ENCODE measurements around the gene STPG4. TPM values are rescaled to one million over a fixed set of nuclear protein-coding genes. Genes with fewer than 3 reads are reported as not detected.
"Not testable (repeated sequence)": the region's sequence is repeated elsewhere in the genome, so short reads cannot be mapped to it uniquely, and the experiment has no call there.

Gene STPG4
- total RNA-seq, 1 donor from 2014 or later = 0.22 TPM

DNA sequence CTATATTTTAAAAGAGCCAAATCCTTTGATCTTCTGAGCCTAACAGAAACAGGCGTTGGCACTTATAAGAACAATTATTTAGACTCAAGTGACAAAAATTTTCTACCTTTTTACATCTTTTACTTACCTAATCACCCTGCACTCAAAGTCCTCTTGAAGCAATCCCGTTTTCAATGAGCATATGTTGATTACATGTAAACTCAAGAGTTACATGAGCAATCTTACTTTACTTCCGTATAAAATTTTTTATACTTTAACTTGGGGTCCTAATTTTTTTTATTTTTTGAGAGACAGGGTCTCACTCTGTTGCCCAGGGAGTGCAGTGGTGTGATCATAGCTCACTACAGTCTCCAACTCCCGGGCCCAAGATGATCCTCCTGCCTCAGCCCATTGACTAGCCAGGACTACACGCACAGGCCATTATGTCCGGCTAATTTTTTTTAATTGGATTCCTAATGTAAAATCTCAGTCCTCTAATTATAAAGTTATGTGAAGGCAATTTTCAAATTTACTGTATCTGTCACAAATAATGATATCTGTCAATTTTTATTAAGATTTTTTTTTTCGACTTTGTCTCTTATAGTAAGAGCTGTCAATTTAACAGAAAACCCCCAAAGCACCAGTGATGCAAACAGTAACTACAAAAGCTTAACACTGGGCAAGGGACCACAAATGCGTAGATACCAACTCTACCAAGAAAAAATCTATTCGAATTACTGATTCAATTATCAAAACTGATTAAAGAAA lies 19.1 kb upstream of the STPG4 start:
- intact Hi-C loops (cut with micrococcal nuclease) = loop anchor here (5.0 kb wide), 1 partner anchor 112 kb away; no protein-coding TSS in a partner anchor

DNA sequence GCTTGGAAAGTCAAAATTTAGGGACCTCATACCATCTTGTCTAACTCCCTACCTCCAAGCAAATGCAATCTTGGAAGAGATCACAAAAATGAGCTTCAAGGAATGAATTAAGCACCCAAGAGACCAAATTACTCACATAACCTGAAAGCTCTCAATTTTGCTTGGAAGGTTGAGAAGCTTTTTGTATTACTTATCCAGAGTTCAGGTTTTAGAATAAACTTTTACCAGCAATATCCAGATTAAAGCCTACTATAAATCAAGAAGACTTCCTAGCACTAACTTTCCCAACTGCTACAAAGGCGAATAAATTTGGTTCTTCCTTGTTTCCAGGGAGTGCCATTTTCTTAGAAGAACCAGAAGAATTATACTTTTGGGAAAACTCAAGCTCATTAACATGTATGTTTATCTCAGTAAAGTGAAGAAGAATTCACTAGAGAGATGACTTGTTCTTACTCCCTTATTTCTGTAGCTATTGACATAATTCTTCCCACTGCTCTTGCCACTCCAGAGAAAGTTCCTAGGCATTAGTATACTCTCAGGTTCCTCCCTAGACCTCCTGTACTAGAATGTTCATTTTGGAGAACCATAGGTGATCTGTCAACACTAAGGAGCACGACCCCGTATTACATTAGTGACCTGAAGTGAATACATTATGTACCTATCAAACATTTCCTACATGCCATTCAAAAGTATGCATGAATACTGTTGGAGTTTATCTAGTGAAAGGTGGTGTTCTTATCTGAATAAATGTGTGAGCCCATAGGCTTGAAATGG lies 18.0 kb upstream of the STPG4 start:
- intact Hi-C loops (cut with micrococcal nuclease) = loop anchor here (5.0 kb wide), 1 partner anchor 111 kb away; no protein-coding TSS in a partner anchor

DNA sequence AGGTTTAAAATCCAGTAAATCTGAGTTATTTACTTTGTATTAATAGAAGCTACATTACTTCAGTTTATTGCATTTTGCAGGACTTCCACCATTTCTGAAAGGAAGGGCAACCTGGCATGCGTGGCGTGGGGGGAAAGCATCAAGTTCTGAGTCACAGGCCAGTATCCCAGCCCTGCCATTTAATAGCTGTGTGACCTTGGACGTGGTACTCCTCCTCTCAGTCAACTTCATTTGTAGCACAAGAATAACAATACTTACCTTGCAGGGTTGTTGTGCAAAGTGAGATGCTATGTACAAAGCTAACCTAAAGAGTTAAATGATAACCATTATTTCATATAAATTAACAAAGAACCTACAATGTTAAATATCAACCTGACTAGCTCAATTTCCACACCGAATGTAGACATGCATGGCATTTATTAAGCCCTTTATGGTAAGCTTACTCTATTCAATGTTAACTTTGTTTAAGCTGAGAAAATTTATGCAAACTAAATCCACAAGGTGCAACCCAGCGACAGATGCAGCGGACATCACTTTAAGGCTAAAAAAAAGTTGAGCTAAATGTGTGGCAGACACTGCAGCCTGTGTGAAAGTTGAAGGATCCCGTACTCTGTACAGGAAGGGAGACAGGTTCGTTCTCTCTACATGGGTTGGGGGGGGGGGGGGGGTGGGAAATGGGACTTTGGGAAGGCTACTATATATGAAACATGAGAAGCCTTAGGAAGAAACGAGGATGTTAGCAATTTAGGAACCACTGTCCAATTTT lies 17.2 kb upstream of the STPG4 start:
- intact Hi-C loops (cut with micrococcal nuclease) = loop anchor here (5.0 kb wide), 1 partner anchor 110 kb away; no protein-coding TSS in a partner anchor

DNA sequence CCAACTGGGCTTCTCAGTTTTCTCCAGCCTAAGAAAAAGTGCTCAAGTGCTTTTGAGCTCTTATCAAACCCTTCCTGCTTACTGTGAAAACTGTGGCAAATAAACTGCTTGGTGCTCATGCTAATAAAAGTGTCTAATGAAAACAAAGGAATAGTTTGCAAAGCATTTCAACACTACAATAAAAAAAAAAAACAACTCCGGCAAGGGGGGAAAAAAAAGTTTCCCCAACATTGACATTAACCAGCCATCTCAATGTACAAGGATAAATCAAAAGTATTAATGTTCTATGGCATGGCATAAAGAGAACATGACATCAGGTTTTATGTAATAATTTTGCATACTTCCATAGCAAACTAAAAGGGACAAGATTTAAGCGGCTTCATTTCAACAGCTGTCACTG lies 14.7 kb upstream of the STPG4 start:
- intact Hi-C loops (cut with micrococcal nuclease) = loop anchor here (5.0 kb wide), 1 partner anchor 107 kb away; no protein-coding TSS in a partner anchor

- intact Hi-C loops (cut with micrococcal nuclease) = not testable (repeated sequence)
These were observed 13.8 kb upstream of the STPG4 start for GRCh38 chr2:47168895-47169294.

GRCh38 chr2:47167149-47167548 lies 12.0 kb upstream of the STPG4 start:
- intact Hi-C loops (cut with micrococcal nuclease) = no loop called here

DNA sequence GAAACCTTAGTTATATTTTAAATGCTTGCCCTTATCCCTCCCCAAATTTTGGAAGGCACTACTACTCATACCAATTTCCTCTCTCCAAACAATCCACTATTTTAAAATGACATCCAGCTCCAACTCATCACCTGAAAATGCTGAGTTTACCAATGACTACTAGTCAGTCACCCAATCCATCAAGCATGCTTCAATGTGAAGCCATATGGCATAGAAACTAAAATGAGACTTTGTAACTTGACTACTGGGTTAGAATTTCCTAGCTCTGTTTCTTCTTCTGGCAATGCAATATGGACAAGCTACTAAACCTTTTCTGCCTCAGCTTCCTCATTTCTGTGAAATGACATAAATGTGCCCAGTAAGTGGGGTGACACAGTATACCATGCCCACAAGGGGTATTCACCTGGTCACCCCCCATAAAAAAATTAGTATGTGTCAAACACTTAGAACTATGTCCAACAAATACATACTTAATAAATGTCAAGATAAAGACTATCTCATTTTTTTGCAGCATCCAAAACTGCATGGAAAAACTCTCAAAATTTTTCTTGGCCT lies 10.0 kb upstream of the STPG4 start:
- intact Hi-C loops (cut with micrococcal nuclease) = no loop called here

- intact Hi-C loops (cut with micrococcal nuclease) = no loop called here
These were observed 7.7 kb upstream of the STPG4 start for GRCh38 chr2:47162780-47163179.

DNA sequence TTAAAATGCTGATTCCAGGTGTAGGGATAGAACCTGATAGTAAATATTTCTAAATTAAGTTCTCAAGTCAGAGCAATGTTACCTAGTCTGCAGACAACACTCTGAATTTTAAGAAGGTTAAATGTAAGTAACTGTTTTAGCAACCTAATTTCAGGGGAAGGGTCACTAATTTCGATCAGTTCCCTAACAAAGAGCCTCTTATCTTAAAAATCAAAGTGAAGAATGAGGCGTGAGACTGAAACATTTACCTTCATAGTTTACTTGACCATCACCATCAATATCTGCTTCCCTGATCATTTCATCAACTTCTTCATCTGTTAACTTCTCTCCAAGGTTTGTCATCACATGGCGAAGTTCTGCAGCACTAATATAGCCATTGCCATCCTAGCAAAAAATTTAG lies 6.4 kb upstream of the STPG4 start:
- intact Hi-C loops (cut with micrococcal nuclease) = no loop called here

- intact Hi-C loops (cut with micrococcal nuclease) = no loop called here
These were observed 5.6 kb upstream of the STPG4 start for GRCh38 chr2:47160660-47161059.

GRCh38 chr2:47160211-47160610 lies 5.1 kb upstream of the STPG4 start:
- intact Hi-C loops (cut with micrococcal nuclease) = no loop called here

DNA sequence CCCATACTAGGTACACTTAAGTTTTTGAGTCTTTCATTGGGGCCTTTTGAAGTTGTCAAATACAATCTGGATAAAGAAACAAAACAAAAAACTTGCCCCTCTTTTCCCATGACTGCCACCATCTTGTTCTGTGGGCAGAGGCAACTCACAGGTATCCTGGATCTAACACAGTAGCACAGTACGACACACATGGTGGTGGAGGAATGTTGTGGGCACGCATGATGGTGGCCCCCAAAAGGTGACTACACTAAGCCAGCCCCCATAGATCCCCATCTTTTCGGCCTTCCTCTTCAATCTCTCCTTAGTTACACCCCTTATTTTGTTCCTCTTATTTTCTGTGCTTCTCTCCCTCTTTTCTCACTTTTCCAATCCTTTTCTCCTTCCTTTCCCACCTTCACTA lies 4.5 kb upstream of the STPG4 start:
- intact Hi-C loops (cut with micrococcal nuclease) = no loop called here

GRCh38 chr2:47158576-47158975 lies 3.5 kb upstream of the STPG4 start:
- intact Hi-C loops (cut with micrococcal nuclease) = no loop called here

DNA sequence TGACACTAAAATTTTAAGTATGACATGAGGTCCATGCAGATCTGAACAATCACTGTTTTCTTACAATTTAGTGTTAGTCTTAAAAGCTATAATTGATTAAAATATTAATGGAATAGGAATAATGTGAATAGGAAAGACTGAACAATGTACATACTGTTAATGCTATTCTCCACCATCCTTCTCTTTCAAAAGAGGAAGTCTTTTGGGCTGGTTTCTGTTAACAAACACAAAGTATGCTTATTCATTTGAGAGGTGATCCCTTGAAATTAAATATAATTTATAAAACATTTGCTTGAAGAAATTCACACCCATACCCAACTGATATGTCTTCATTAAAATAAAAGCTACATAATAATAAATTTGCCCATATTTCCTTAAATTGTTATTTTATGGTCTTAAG lies 2.3 kb downstream of the STPG4 start:
- intact Hi-C loops (cut with micrococcal nuclease) = no loop called here

DNA sequence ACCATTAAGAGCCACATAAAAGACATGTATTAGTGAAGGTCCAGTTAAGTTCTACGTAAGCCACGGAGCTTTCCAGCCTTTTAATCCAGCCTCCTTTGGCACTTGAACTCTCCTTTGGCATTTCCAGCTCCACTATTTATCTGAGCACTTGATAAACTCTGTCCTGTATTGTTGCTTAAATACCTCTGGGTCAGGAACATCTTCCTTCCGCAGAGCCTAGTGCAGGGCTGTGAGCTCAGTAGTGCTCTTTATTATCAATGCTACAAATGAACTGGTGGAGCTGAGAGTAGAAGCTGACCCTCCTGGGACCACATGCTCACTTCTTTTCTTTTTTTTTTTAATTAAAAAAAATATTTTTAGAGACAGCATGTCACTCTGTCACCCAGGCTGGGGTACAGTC lies 4.9 kb downstream of the STPG4 start:
- intact Hi-C loops (cut with micrococcal nuclease) = no loop called here

DNA sequence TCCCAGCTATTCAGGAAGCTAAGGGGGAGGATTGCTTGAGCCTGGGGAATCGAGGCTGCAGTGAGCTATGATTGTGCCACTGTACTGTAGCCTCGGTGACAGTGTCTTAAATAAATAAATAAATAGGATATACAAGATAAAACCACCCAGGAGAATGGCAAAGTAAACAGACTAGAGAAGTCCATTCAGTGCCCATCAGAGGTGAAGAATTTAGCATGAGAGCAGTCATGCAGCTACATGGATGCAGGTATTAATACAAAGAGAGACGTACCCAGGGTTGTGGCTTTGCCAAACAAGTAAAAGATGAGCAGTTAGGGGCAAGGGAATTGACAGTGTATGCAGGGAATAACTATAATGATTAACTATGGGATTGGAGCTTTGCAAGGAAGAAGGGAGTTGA lies 8.1 kb downstream of the STPG4 start:
- intact Hi-C loops (cut with micrococcal nuclease) = no loop called here

- intact Hi-C loops (cut with micrococcal nuclease) = no loop called here
These were observed 9.6 kb downstream of the STPG4 start for GRCh38 chr2:47145466-47145865.

GRCh38 chr2:47141520-47141919 lies 13.6 kb downstream of the STPG4 start:
- intact Hi-C loops (cut with micrococcal nuclease) = no loop called here

DNA sequence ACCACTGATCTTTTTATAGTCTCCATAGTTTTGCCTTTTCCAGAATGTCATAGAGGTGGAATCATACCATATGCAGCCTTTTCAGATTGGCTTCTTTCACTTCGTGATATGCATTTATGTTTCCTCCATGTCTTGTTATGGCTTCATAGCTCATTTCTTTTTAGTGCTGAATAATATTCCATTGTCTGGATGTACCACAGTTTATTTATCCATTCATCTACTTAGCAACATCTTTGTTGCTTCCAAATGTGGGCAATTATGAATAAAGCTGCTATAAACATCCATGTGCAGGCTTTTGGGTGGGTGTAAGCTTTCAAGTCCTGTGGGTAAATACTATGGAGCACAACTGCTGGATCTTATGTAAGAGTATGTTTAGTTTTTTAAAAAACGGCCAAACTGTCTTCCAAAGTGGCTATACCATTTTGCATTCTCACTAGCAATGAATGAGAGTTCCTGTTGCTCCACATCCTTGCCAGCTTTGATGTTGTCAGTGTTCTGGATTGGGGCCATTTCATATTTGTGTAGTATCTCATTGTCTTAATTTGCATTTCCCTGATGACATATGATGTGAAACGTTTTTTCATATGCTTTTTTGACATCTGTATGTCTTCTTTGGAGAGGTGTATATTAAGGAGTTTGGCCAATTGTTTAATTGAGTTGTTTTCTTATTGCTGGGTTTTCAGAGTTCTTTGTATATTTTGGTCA lies 20.6 kb downstream of the STPG4 start:
- intact Hi-C loops (cut with micrococcal nuclease) = no loop called here

- intact Hi-C loops (cut with micrococcal nuclease) = no loop called here
These were observed 22.1 kb downstream of the STPG4 start for GRCh38 chr2:47133046-47133445.

DNA sequence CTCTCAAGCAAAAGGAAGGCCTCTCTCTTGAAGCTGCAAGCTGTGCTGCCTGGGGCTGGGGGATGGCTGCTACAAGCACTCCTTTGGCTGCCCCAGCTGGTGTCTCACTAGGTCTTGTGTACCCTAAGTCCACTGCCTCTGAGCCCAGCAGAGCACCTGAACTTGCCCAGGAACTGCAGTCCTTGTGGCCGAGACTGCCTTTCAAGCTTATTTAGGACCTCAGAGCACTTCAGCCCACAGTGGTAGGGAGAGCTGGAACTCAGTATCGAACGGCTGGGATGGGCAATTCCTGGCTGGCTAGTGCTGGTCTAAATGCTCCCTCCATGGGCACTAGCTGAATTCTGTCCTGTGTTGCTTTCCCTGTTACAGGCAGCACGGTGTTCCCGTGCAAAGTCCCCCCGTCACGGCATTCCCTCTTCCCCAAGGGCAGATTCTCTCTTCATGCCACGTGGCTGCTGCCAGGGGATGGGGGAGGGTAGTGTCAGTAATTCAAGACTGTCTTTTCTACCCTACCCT lies 25.9 kb downstream of the STPG4 start:
- intact Hi-C loops (cut with micrococcal nuclease) = no loop called here

All from T-helper 1 cell treated with Interleukin-12 subunit alpha and Interleukin-12 subunit beta and Interleukin-4 antibody, amounts not matched to agents 30 ng/mL and 1 ng/mL, for 36 hours (primary cell).